Liver (tissue), 3 donors: ENCODE data around the gene FRMD4A.

ENCODE experiments used
- CTCF ChIP-seq: fragments of 150-350 bp; IDR thresholded peaks from 2 replicates; pipeline ENCODE4 v1.5.1; 2017; ENCODE audit warnings: improper control_type of control experiment, low read depth, low read length; ENCODE audit not compliant: missing input control
- MAX ChIP-seq: IDR thresholded peaks from 2 replicates; pipeline ENCODE4 v1.6.1; 2016; ENCODE audit warnings: antibody characterized with exemption
- RAD21 ChIP-seq, 2 donors: IDR thresholded peaks; 2 replicates each; pipeline ENCODE4 v1.6.1; 2016; ENCODE audit warnings: antibody characterized with exemption in 2 of 2, mild to moderate bottlenecking in 2 of 2
- donor health status: healthy.
- donor health status: healthy.

GRCh38 chr10:13674645-13675588 is 655.8 kb downstream of the FRMD4A start:
- no peak for TF ChIP-seq CTCF
- TF ChIP-seq RAD21 (IDR thresholded peaks at IDR 0.05), result no peak
- TF ChIP-seq MAX, result no peak
